Colonic mucosa (tissue), 4 donors: ENCODE data around the gene FAM76B. TPM values are rescaled to one million over a fixed set of nuclear protein-coding genes. Genes with fewer than 3 reads are reported as not detected.

ENCODE experiments used
- DNase-seq: peaks from one replicate; pipeline ENCODE4 v3.0.0-alpha.2; 2020
- H3K27ac ChIP-seq: fragments of 200-600 bp; one replicate; pipeline ENCODE4 v1.8.0; 2021
- H3K27me3 ChIP-seq: fragments of 200-600 bp; one replicate; pipeline ENCODE4 v1.8.0; 2021
- H3K36me3 ChIP-seq: fragments of 200-600 bp; one replicate; pipeline ENCODE4 v1.8.0; 2021
- H3K4me1 ChIP-seq: fragments of 200-600 bp; one replicate; pipeline ENCODE4 v1.8.0; 2021; ENCODE audit warnings: mild to moderate bottlenecking
- H3K4me3 ChIP-seq: fragments of 200-600 bp; one replicate; pipeline ENCODE4 v1.8.0; 2021
- H3K9ac ChIP-seq, 2 donors: one replicate each; pipeline ENCODE4 v1.7.0; 2013; ENCODE audit warnings: control low read depth in 2 of 2, low read depth in 2 of 2, low read length in 2 of 2
- H3K9me3 ChIP-seq: fragments of 200-600 bp; one replicate; pipeline ENCODE4 v1.8.0; 2021
- CTCF ChIP-seq: fragments of 200-600 bp; IDR thresholded peaks from one replicate; pipeline ENCODE4 v1.8.0; 2022; ENCODE audit warnings: antibody characterized with exemption, mild to moderate bottlenecking
- intact Hi-C: fragments of 100-400 bp; cut with DNase I; formaldehyde crosslinking; loops from one replicate; pipeline ENCODE4 v1.14.1; 2022
- total RNA-seq, 2 donors: library from RNA; stranded (reverse); fragmentation: NEBNext Ultra II Directional in 1 of 2; extraction: Animal tissue kit (Norgen Biotek cat#: 25700) in 1 of 2; gene quantifications; one replicate each; pipeline ENCODE4 v1.2.1, GENCODE V29; 2021
- donor health status: healthy.
- donor health status: DM: no; HTN: no; CAD: no.
- donor health status: DM: no; HTN: no; CAD: no.

FAM76B gene
- total RNA-seq, 2 donors from 2014 or later: 17.5 to 22.1 TPM

GRCh38 chr11:95805869-95806268, 16.3 kb upstream of the FAM76B start:
- H3K4me3 ChIP-seq: no peak overlapping the region
- H3K27ac ChIP-seq: no peak overlapping the region
- H3K4me1 ChIP-seq: no peaks in the 10 kb centered on the region
- no peaks in the 10 kb centered on the region for H3K36me3 ChIP-seq
- intact Hi-C loops: no loop called here
- TF ChIP-seq CTCF: no peak
- no peak for DNase-seq
- no peak overlapping the region for H3K9ac ChIP-seq
- no peaks in the 10 kb centered on the region for H3K27me3 ChIP-seq
- H3K9me3 ChIP-seq: no peaks in the 10 kb centered on the region

- no peaks in the 10 kb centered on the region for H3K4me1 ChIP-seq
- no peaks in the 10 kb centered on the region for H3K36me3 ChIP-seq
- H3K9me3 ChIP-seq: no peaks in the 10 kb centered on the region
- H3K27me3 ChIP-seq: no peaks in the 10 kb centered on the region
- intact Hi-C loops: no loop called here
- H3K9ac ChIP-seq: no peak overlapping the region
- DNase-seq: no peak
- TF ChIP-seq CTCF: no peak
- no peak overlapping the region for H3K4me3 ChIP-seq
- H3K27ac ChIP-seq: no peak overlapping the region
These were observed 14.4 kb upstream of the FAM76B start for GRCh38 chr11:95803973-95804372.

GRCh38 chr11:95802806-95803205, 13.2 kb upstream of the FAM76B start:
- H3K27me3 ChIP-seq: no peaks in the 10 kb centered on the region
- no peak overlapping the region for H3K27ac ChIP-seq
- H3K4me1 ChIP-seq: no peaks in the 10 kb centered on the region
- intact Hi-C loops: no loop called here
- no peaks in the 10 kb centered on the region for H3K9me3 ChIP-seq
- H3K4me3 ChIP-seq: no peak overlapping the region
- no peak overlapping the region for H3K9ac ChIP-seq
- no peak for DNase-seq
- TF ChIP-seq CTCF: no peak
- H3K36me3 ChIP-seq: no peaks in the 10 kb centered on the region

GRCh38 chr11:95800438-95800837, 10.9 kb upstream of the FAM76B start:
- intact Hi-C loops: no loop called here
- Histone ChIP-seq H3K9me3 (no peaks in the 10 kb centered on the region), H3K36me3 (no peaks in the 10 kb centered on the region), H3K27me3 (no peaks in the 10 kb centered on the region), H3K4me1 (no peaks in the 10 kb centered on the region), H3K27ac (no peak overlapping the region), H3K4me3 (no peak overlapping the region), H3K9ac (no peak overlapping the region)
- no peak for TF ChIP-seq CTCF
- no peak for DNase-seq

- Histone ChIP-seq H3K9me3 (no peaks in the 10 kb centered on the region), H3K4me1 (no peaks in the 10 kb centered on the region), H3K4me3 (no peak overlapping the region), H3K27ac (no peak overlapping the region), H3K36me3 (no peaks in the 10 kb centered on the region), H3K27me3 (no peaks in the 10 kb centered on the region), H3K9ac (no peak overlapping the region)
- no peak for TF ChIP-seq CTCF
- DNase-seq: no peak
- intact Hi-C loops: no loop called here
These were observed 10.0 kb upstream of the FAM76B start for GRCh38 chr11:95799546-95799945.

- TF ChIP-seq CTCF: no peak
- Histone ChIP-seq H3K9me3 (no peaks in the 10 kb centered on the region), H3K4me3 (no peak overlapping the region), H3K27me3 (no peaks in the 10 kb centered on the region), H3K9ac (no peak overlapping the region), H3K27ac (no peak overlapping the region), H3K36me3 (no peaks in the 10 kb centered on the region), H3K4me1 (no peaks in the 10 kb centered on the region)
- intact Hi-C loops: no loop called here
- no peak for DNase-seq
These were observed 6.9 kb upstream of the FAM76B start for GRCh38 chr11:95796501-95796900.
